ENCODE data around the gene ABI3BP.

The ABI3BP gene

DNA sequence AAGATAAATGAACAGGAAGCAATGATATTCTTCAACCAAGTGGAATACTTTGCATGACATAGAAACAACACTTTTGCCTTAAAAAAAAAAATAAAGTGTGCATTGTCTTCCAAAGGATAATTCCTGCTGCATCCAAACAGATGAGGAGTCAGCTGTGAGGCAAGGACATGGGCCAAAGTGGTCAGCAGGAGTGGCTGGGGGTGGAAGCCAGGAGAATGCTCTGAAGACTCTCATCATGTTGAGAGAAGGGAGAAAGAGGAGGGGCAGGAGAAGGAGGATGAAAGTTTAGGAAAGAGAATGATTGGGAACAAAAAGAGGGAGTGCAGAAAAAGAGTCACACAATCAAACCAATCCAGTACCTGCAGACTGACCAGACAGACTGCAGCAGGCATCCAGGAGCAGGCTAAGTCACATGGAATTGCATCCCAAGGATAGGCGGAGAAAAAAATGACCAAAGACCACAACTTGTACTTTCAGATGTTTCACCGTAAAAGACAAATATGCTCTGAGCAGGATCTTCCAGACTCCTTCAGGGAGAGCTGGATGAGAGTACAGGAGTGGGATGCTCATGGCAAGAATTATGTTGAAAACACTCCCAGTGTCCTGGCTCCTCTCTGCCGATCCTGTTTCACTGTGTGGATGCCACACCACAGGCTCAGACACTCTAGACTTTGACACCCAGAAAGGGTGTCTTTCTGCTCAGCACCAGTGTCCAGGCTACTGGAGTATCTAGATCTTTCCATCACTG, 11.9 kb downstream of the ABI3BP start:
- no peaks in the 10 kb centered on the region for H3K36me3 ChIP-seq (ENCODE audit: control insufficient read depth, low read depth, low read length)
- no peak overlapping the region for H3K4me3 ChIP-seq (ENCODE audit: low read length)
- no peak overlapping the region for H3K9ac ChIP-seq (ENCODE audit: low read length)
- no peaks in the 10 kb centered on the region for H3K9me3 ChIP-seq (ENCODE audit: control insufficient read depth, low read depth, low read length)
- H3K27ac ChIP-seq (ENCODE audit: low read length): no peak overlapping the region
- peaks cover 3% of the 10 kb centered on the region for H3K4me1 ChIP-seq (ENCODE audit: control insufficient read depth, low read depth, low read length)
- H3K27me3 ChIP-seq (ENCODE audit: control insufficient read depth, insufficient read depth, low read length): no peaks in the 10 kb centered on the region

GRCh38 chr3:100978011-100978659, 15.1 kb downstream of the ABI3BP start:
- Histone ChIP-seq H3K4me3 (ENCODE audit: low read length) (no peak overlapping the region), H3K9ac (ENCODE audit: low read length) (no peak overlapping the region), H3K36me3 (ENCODE audit: control insufficient read depth, low read depth, low read length) (no peaks in the 10 kb centered on the region), H3K27ac (ENCODE audit: low read length) (no peak overlapping the region), H3K9me3 (ENCODE audit: control insufficient read depth, low read depth, low read length) (no peaks in the 10 kb centered on the region), H3K27me3 (ENCODE audit: control insufficient read depth, insufficient read depth, low read length) (no peaks in the 10 kb centered on the region), H3K4me1 (ENCODE audit: control insufficient read depth, low read depth, low read length) (peaks cover 3% of the 10 kb centered on the region)

DNA sequence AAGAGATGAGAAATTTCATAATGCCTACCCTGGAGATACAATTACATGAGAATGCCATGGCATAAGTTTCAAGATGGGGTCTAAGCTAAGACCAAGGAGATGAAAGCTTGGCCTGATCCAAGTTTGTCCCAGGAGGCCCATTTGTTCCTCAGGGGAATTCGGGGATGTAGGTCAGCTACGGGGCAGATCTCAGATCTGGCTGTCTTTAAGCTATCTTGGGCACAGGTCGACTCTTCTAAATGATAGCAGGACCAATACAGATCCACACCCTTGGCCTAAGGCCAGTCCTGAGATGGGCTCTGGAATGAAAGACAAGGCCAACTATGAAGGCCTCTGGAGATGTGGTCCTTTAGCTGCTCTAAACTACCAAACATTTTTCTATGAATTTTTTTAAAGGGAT, 16.6 kb downstream of the ABI3BP start:
- Histone ChIP-seq H3K9me3 (ENCODE audit: control insufficient read depth, low read depth, low read length) (no peaks in the 10 kb centered on the region), H3K9ac (ENCODE audit: low read length) (no peak overlapping the region), H3K27ac (ENCODE audit: low read length) (no peak overlapping the region), H3K36me3 (ENCODE audit: control insufficient read depth, low read depth, low read length) (no peaks in the 10 kb centered on the region), H3K4me1 (ENCODE audit: control insufficient read depth, low read depth, low read length) (no peaks in the 10 kb centered on the region), H3K4me3 (ENCODE audit: low read length) (no peak overlapping the region), H3K27me3 (ENCODE audit: control insufficient read depth, insufficient read depth, low read length) (no peaks in the 10 kb centered on the region)

- Histone ChIP-seq H3K4me3 (ENCODE audit: low read length) (no peak overlapping the region), H3K36me3 (ENCODE audit: control insufficient read depth, low read depth, low read length) (no peaks in the 10 kb centered on the region), H3K27ac (ENCODE audit: low read length) (no peak overlapping the region), H3K9me3 (ENCODE audit: control insufficient read depth, low read depth, low read length) (no peaks in the 10 kb centered on the region), H3K4me1 (ENCODE audit: control insufficient read depth, low read depth, low read length) (no peaks in the 10 kb centered on the region), H3K27me3 (ENCODE audit: control insufficient read depth, insufficient read depth, low read length) (no peaks in the 10 kb centered on the region), H3K9ac (ENCODE audit: low read length) (no peak overlapping the region)
Measured at GRCh38 chr3:100975714-100976113, 17.5 kb downstream of the ABI3BP start.

DNA sequence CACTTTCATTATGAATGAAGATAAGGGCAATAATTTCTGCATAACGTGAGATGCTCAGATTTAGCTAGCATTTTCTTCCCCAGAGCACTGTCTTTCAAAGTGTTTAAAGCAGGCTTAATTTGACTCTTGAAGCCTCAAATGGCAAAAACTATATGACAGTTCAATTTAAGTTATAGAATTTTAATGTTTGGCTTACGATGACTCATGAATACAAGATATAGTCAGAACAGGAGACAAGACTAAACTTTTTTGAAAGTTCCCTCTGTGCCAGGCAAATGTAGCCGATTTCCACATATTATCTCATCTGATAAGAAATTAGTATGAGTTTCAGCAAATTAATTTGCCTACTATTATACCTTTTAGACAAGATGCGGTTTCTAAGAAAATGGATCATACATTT, 19.6 kb downstream of the ABI3BP start:
- Histone ChIP-seq H3K27ac (ENCODE audit: low read length) (no peak overlapping the region), H3K4me1 (ENCODE audit: control insufficient read depth, low read depth, low read length) (no peaks in the 10 kb centered on the region), H3K4me3 (ENCODE audit: low read length) (no peak overlapping the region)

DNA sequence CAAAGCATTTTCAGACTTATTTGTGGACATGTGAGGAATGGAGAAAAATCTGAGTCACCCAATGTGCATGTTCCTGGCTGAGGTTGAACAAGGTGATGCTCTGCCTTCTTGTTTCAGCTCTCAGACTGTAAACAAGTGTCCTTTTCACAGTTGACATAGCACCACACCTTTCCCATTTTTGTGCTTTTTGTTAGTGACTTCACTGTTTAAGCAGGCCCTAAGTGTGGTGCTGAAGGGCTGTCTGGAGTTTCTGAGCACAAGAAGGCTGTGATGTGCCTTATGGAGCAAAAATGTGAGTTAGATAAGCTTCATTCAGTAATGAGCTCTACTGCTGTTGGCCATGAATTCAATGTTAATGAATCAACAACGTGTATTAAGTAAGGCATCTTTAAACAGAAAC, 20.4 kb downstream of the ABI3BP start:
- H3K27ac ChIP-seq (ENCODE audit: low read length): no peak overlapping the region

More for the DNA sequence above, 19.6 kb downstream of the ABI3BP start:
- no peaks in the 10 kb centered on the region for H3K9me3 ChIP-seq (ENCODE audit: control insufficient read depth, low read depth, low read length)
- no peaks in the 10 kb centered on the region for H3K27me3 ChIP-seq (ENCODE audit: control insufficient read depth, insufficient read depth, low read length)
- no peak overlapping the region for H3K9ac ChIP-seq (ENCODE audit: low read length)
- no peaks in the 10 kb centered on the region for H3K36me3 ChIP-seq (ENCODE audit: control insufficient read depth, low read depth, low read length)

GRCh38 chr3:100972301-100972844, 20.8 kb downstream of the ABI3BP start:
- no peak overlapping the region for H3K27ac ChIP-seq (ENCODE audit: low read length)

More for the DNA sequence above, 20.4 kb downstream of the ABI3BP start:
- Histone ChIP-seq H3K4me1 (ENCODE audit: control insufficient read depth, low read depth, low read length) (no peaks in the 10 kb centered on the region), H3K4me3 (ENCODE audit: low read length) (no peak overlapping the region), H3K9ac (ENCODE audit: low read length) (no peak overlapping the region), H3K27me3 (ENCODE audit: control insufficient read depth, insufficient read depth, low read length) (no peaks in the 10 kb centered on the region), H3K9me3 (ENCODE audit: control insufficient read depth, low read depth, low read length) (no peaks in the 10 kb centered on the region), H3K36me3 (ENCODE audit: control insufficient read depth, low read depth, low read length) (no peaks in the 10 kb centered on the region)

DNA sequence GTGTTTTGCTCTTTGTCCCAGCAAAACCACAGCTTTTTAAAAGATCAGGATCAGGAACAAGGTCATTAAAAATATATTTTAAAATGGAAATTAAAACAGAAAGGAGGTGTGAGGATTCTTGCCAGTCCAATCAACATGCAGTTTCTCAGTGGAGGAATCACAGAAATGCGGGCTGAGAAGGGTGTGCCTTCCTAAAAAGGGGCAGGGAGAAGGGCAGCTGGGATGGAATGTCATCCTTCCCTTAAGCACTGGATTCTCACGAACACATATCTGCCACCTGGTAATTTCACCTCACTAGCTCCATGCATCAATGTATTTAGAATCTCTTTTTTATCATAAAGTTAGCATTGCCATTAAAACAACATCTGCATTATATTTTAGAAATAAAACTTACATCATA, 21.4 kb downstream of the ABI3BP start:
- Histone ChIP-seq H3K27me3 (ENCODE audit: control insufficient read depth, insufficient read depth, low read length) (no peaks in the 10 kb centered on the region), H3K9me3 (ENCODE audit: control insufficient read depth, low read depth, low read length) (no peaks in the 10 kb centered on the region), H3K4me1 (ENCODE audit: control insufficient read depth, low read depth, low read length) (no peaks in the 10 kb centered on the region)

More at GRCh38 chr3:100972301-100972844, 20.8 kb downstream of the ABI3BP start:
- H3K9me3 ChIP-seq (ENCODE audit: control insufficient read depth, low read depth, low read length): no peaks in the 10 kb centered on the region
- no peaks in the 10 kb centered on the region for H3K4me1 ChIP-seq (ENCODE audit: control insufficient read depth, low read depth, low read length)
- no peak overlapping the region for H3K4me3 ChIP-seq (ENCODE audit: low read length)
- no peak overlapping the region for H3K9ac ChIP-seq (ENCODE audit: low read length)
- H3K27me3 ChIP-seq (ENCODE audit: control insufficient read depth, insufficient read depth, low read length): no peaks in the 10 kb centered on the region
- no peaks in the 10 kb centered on the region for H3K36me3 ChIP-seq (ENCODE audit: control insufficient read depth, low read depth, low read length)

DNA sequence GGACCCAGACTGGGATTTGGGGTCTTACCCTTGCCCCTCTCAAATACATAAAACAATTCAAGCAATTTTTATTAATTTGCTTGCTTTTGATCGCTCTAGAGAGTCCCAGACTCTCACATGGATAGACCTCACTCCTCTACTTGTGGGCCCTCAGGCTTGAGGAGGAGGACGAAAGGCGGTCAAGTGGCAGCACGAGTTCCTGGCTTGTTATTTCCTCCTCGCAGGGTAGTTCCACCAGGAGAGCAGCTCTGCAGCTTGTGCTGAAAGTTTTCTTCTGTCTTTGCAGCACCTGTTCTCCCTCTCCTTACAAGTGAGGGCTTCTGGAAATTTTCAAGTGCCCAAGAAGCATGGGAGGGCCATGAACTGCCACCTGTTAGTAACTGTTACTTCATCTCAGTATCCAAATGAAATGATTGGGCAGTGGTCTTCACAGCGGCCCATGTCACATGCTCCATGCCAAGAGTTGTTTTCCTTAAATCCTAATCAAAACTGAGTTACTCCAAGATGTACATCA, 22.7 kb downstream of the ABI3BP start:
- Histone ChIP-seq H3K4me3 (ENCODE audit: low read length) (no peak overlapping the region), H3K27me3 (ENCODE audit: control insufficient read depth, insufficient read depth, low read length) (no peaks in the 10 kb centered on the region), H3K9me3 (ENCODE audit: control insufficient read depth, low read depth, low read length) (no peaks in the 10 kb centered on the region), H3K4me1 (ENCODE audit: control insufficient read depth, low read depth, low read length) (no peaks in the 10 kb centered on the region), H3K36me3 (ENCODE audit: control insufficient read depth, low read depth, low read length) (no peaks in the 10 kb centered on the region), H3K27ac (ENCODE audit: low read length) (no peak overlapping the region), H3K9ac (ENCODE audit: low read length) (no peak overlapping the region)

More for the DNA sequence above, 21.4 kb downstream of the ABI3BP start:
- no peaks in the 10 kb centered on the region for H3K36me3 ChIP-seq (ENCODE audit: control insufficient read depth, low read depth, low read length)
- no peak overlapping the region for H3K9ac ChIP-seq (ENCODE audit: low read length)
- H3K4me3 ChIP-seq (ENCODE audit: low read length): no peak overlapping the region
- H3K27ac ChIP-seq (ENCODE audit: low read length): no peak overlapping the region

DNA sequence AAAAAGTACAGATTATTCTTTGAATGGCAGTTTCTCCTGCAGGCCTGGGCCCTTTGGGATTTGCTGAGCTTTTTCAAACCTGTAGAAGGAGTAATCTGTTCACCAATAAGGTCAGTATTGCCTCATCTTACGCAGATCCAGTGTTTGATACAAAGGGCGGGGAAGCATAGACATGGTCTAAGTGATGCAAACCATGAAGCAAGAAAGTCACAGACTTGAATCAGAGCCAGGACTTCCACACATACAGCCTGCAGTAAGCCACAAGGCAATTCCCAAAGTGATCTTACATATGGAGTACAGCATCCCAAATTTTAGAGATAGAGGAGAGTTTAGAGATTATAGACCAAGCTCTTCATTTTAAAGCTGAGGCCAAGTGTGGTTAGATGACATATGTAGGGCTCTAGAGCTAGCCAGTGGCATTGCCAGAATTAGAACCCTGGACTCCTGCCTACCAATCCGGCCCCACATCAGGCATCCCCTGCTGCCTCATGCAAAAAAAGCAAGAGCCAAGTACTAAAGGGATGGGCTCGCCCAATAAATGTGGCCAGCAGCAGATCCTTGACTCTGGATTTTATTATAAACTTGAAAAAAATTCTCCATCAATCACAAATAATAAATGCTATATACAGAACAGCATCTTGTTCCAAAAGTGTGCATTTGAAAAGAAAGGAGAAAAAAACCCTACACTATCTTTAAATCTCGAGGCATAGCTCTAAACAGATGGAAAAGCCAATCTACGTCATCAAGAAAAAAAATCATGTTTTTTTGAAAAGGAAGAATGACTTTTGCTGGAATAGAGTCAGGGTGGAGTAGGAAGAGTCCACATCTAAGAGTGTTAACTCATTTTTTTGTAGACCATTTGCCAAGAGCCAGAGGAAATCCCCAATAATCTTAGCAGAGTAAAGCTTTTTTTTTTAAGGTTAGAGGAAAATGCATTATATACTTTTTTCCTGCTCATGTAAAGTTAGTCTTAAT, 24.0 kb downstream of the ABI3BP start:
- H3K27me3 ChIP-seq (ENCODE audit: control insufficient read depth, insufficient read depth, low read length): no peaks in the 10 kb centered on the region
- no peak overlapping the region for H3K27ac ChIP-seq (ENCODE audit: low read length)
- H3K9ac ChIP-seq (ENCODE audit: low read length): no peak overlapping the region
- H3K9me3 ChIP-seq (ENCODE audit: control insufficient read depth, low read depth, low read length): no peaks in the 10 kb centered on the region
- H3K4me3 ChIP-seq (ENCODE audit: low read length): no peak overlapping the region
- H3K36me3 ChIP-seq (ENCODE audit: control insufficient read depth, low read depth, low read length): no peaks in the 10 kb centered on the region
- H3K4me1 ChIP-seq (ENCODE audit: control insufficient read depth, low read depth, low read length): no peaks in the 10 kb centered on the region

DNA sequence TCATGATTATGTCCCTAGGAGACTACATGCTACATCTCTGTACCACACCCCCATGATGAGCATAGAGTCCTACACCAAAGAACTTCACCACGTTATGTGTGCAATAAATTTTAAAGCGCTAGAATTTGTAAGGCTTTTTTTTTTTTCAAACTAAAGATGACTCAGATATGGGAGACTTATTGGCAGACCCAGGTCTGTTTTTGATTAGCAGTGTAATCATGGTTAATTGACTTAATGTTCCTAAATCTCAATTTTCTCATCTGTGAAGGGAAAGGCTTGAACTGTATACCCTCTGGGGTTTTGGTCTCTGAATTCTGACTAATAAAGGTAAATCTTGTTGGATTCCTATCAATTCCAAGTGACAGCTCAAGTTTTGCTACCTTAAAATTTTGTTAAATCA, 26.4 kb downstream of the ABI3BP start:
- H3K4me3 ChIP-seq (ENCODE audit: low read length): no peak overlapping the region
- H3K9ac ChIP-seq (ENCODE audit: low read length): no peak overlapping the region
- no peaks in the 10 kb centered on the region for H3K27me3 ChIP-seq (ENCODE audit: control insufficient read depth, insufficient read depth, low read length)
- H3K36me3 ChIP-seq (ENCODE audit: control insufficient read depth, low read depth, low read length): no peaks in the 10 kb centered on the region
- no peaks in the 10 kb centered on the region for H3K9me3 ChIP-seq (ENCODE audit: control insufficient read depth, low read depth, low read length)
- no peaks in the 10 kb centered on the region for H3K4me1 ChIP-seq (ENCODE audit: control insufficient read depth, low read depth, low read length)
- no peak overlapping the region for H3K27ac ChIP-seq (ENCODE audit: low read length)
